GM23338 (cell line): ENCODE data around the gene RBCK1. TPM values are rescaled to one million over a fixed set of nuclear protein-coding genes. Genes with fewer than 3 reads are reported as not detected.

Experiments used
- ATAC-seq: fragments of 200-7000 bp; cut with Tn5 transposase; 3 replicates; pipeline ENCODE4 v1.9.1; 2020
- DNase-seq: peaks from one replicate; pipeline ENCODE4 v3.0.0-alpha.2; 2015; ENCODE audit warnings: low spot score
- H2AFZ ChIP-seq: fragments of 200-600 bp; sonication (generic); 2 replicates; pipeline ENCODE4 v1.8.0; 2016; ENCODE audit warnings: antibody characterized with exemption, mild to moderate bottlenecking, moderate library complexity
- H3F3A ChIP-seq: fragments of 200-600 bp; sonication (generic); replicated peaks from 2 replicates; pipeline ENCODE4 v1.8.0; 2017; ENCODE audit warnings: antibody characterized with exemption, mixed run types, low read depth
- H3K27ac ChIP-seq: fragments of 200-600 bp; sonication (generic); 2 replicates; pipeline ENCODE4 v1.6.1; 2016; ENCODE audit warnings: low read depth
- H3K27me3 ChIP-seq: fragments of 200-600 bp; sonication (generic); 2 replicates; pipeline ENCODE4 v1.8.0; 2016; ENCODE audit warnings: mild to moderate bottlenecking, mixed run types, moderate library complexity; ENCODE audit not compliant: insufficient read depth
- H3K36me3 ChIP-seq: fragments of 200-600 bp; sonication (generic); 2 replicates; pipeline ENCODE4 v1.8.0; 2016; ENCODE audit warnings: mild to moderate bottlenecking; ENCODE audit not compliant: insufficient read depth
- H3K4me1 ChIP-seq: fragments of 200-600 bp; sonication (generic); 2 replicates; pipeline ENCODE4 v1.8.0; 2016; ENCODE audit warnings: mild to moderate bottlenecking, moderate library complexity; ENCODE audit not compliant: insufficient read depth
- H3K4me2 ChIP-seq: fragments of 200-600 bp; sonication (generic); 2 replicates; pipeline ENCODE4 v1.7.1; 2017; ENCODE audit warnings: mixed run types
- H3K4me3 ChIP-seq: fragments of 200-600 bp; sonication (generic); 2 replicates; pipeline ENCODE4 v1.6.1; 2016; ENCODE audit warnings: mixed run types
- H3K79me2 ChIP-seq: fragments of 200-600 bp; sonication (generic); replicated peaks from 2 replicates; pipeline ENCODE4 v1.8.0; 2017; ENCODE audit warnings: mild to moderate bottlenecking; ENCODE audit not compliant: insufficient read depth
- H3K9me2 ChIP-seq: fragments of 200-600 bp; sonication (generic); 2 replicates; pipeline ENCODE4 v1.8.0; 2017; ENCODE audit not compliant: insufficient read depth
- H4K20me1 ChIP-seq: fragments of 200-600 bp; sonication (generic); replicated peaks from 2 replicates; pipeline ENCODE4 v1.8.0; 2017; ENCODE audit warnings: mild to moderate bottlenecking; ENCODE audit not compliant: insufficient read depth
- H3K27ac Mint-ChIP-seq: 2 replicates; pipeline ENCODE4 v1.8.0; 2020; ENCODE audit warnings: inconsistent platforms, mild to moderate bottlenecking, moderate library complexity, mixed read lengths
- H3K27me3 Mint-ChIP-seq: 3 replicates; pipeline ENCODE4 v1.8.0; 2022; ENCODE audit warnings: low read depth, mild to moderate bottlenecking, moderate library complexity, mixed read lengths, inconsistent platforms; ENCODE audit not compliant: insufficient read depth, poor library complexity
- H3K36me3 Mint-ChIP-seq: 3 replicates; pipeline ENCODE4 v1.8.0; 2021; ENCODE audit warnings: low read depth, mild to moderate bottlenecking, inconsistent platforms, moderate library complexity, mixed read lengths
- H3K4me1 Mint-ChIP-seq: 3 replicates; pipeline ENCODE4 v1.8.0; 2020; ENCODE audit warnings: mild to moderate bottlenecking, inconsistent platforms, mixed read lengths
- H3K4me3 Mint-ChIP-seq: 3 replicates; pipeline ENCODE4 v1.8.0; 2021; ENCODE audit warnings: moderate library complexity, mild to moderate bottlenecking, inconsistent platforms, mixed read lengths
- H3K9me3 Mint-ChIP-seq: 3 replicates; pipeline ENCODE4 v1.8.0; 2020; ENCODE audit warnings: moderate library complexity, mild to moderate bottlenecking, inconsistent platforms, mixed read lengths
- CREB1 ChIP-seq: fragments of 250-450 bp; sonication (Bioruptor Pico); IDR thresholded peaks from 2 replicates; pipeline ENCODE4 v1.5.0; 2020; ENCODE audit warnings: low read depth, mild to moderate bottlenecking, moderate library complexity
- ETS1 ChIP-seq: IDR thresholded peaks from 2 replicates; pipeline ENCODE4 v1.6.1; 2016; ENCODE audit warnings: antibody characterized with exemption
- EZH2 ChIP-seq: fragments of 200-600 bp; sonication (generic); IDR thresholded peaks from one replicate; pipeline ENCODE4 v1.8.0; 2017; ENCODE audit warnings: antibody characterized with exemption, mild to moderate bottlenecking, low read depth; ENCODE audit not compliant: unreplicated experiment
- EZH2phosphoT487 ChIP-seq: fragments of 200-600 bp; sonication (generic); IDR thresholded peaks from one replicate; pipeline ENCODE4 v1.8.1; 2018; ENCODE audit warnings: antibody characterized with exemption; ENCODE audit not compliant: unreplicated experiment
- JUNB ChIP-seq: IDR thresholded peaks from one replicate; pipeline ENCODE4 v1.6.1; 2016; ENCODE audit warnings: antibody characterized with exemption; ENCODE audit not compliant: unreplicated experiment
- NANOG ChIP-seq: IDR thresholded peaks from 2 replicates; pipeline ENCODE4 v1.6.1; 2016; ENCODE audit warnings: antibody characterized with exemption, borderline replicate concordance
- POLR2AphosphoS5 ChIP-seq: IDR thresholded peaks from 2 replicates; pipeline ENCODE4 v1.6.1; 2016; ENCODE audit warnings: antibody characterized with exemption, low read depth
- REST ChIP-seq: IDR thresholded peaks from one replicate; pipeline ENCODE4 v1.6.1; 2018; ENCODE audit warnings: antibody characterized with exemption; ENCODE audit not compliant: unreplicated experiment
- STAT1 ChIP-seq: IDR thresholded peaks from one replicate; pipeline ENCODE4 v1.6.1; 2016; ENCODE audit warnings: antibody characterized with exemption; ENCODE audit not compliant: unreplicated experiment
- ZNF114 ChIP-seq: fragments of 250-450 bp; sonication (Bioruptor Pico); IDR thresholded peaks from 2 replicates; pipeline ENCODE4 v1.5.0; 2020; ENCODE audit warnings: mild to moderate bottlenecking, moderate library complexity
- ZNF331 ChIP-seq: fragments of 250-450 bp; sonication (Bioruptor Pico); IDR thresholded peaks from 2 replicates; pipeline ENCODE4 v1.5.0; 2020; ENCODE audit warnings: low read depth, mild to moderate bottlenecking, moderate library complexity
- polyA plus RNA-seq: library from polyadenylated mRNA; unstranded; fragments of >200 nt; fragmentation: Nextera tagmentation; extraction: Ambion mirVana; gene quantifications from 2 replicates; pipeline ENCODE4 v1.2.1, GENCODE V29; 2016
- total RNA-seq: library from RNA; depleted of rRNA; stranded (reverse); fragments of >200 nt; shearing (Covaris generic); gene quantifications from 2 replicates; pipeline ENCODE4 v1.2.3, GENCODE V29; 2014
- TF ChIP-seq, protein P1 (sequence below): fragments of 250-450 bp; sonication (Bioruptor Pico); IDR thresholded peaks from 2 replicates; pipeline ENCODE4 v1.5.0; 2020; ENCODE audit warnings: mild to moderate bottlenecking, moderate library complexity
- TF ChIP-seq, protein P2 (sequence below), 2 experiments: fragments of 200-600 bp in 1 of 2; sonication (generic) in 1 of 2; conservative IDR thresholded peaks; 2 replicates each; pipeline versions ENCODE4 v1.5.1 to v1.6.1; 2016 to 2017; ENCODE audit warnings: antibody characterized with exemption in 2 of 2, low read depth in 2 of 2, mild to moderate bottlenecking in 2 of 2, moderate library complexity in 1 of 2

Gene RBCK1
- total and polyA plus RNA-seq, 2 experiments from 2014 or later: 52.6 to 56.8 TPM

- Mint-ChIP-seq H3K4me3 (no peak overlapping the region), H3K4me1 (peaks cover 8% of the 10 kb centered on the region), H3K27me3 (peaks cover 7% of the 10 kb centered on the region), H3K36me3 (peaks cover 54% of the 10 kb centered on the region), H3K27ac (no peak overlapping the region), H3K9me3 (no peaks in the 10 kb centered on the region)
- H4K20me1 ChIP-seq: peaks cover 25% of the 10 kb centered on the region
- H3K36me3 ChIP-seq: peaks cover 24% of the 10 kb centered on the region; the same call in 1 of the 2 replicates
- H3K27me3 ChIP-seq: no peaks in the 10 kb centered on the region
- H3K4me1 ChIP-seq: 0 out of 2 replicates have a peak, but pooled peaks cover 6% of the 10 kb centered on the region
- no peak overlapping the region for H3K4me2 ChIP-seq
- ATAC-seq (no peak), DNase-seq (no peak)
- no peak overlapping the region for H2AFZ ChIP-seq
- no peak for TF ChIP-seq NANOG
- no peak for TF ChIP-seq POLR2AphosphoS5
- TF ChIP-seq EZH2: no peak
- TF ChIP-seq, protein P1, sequence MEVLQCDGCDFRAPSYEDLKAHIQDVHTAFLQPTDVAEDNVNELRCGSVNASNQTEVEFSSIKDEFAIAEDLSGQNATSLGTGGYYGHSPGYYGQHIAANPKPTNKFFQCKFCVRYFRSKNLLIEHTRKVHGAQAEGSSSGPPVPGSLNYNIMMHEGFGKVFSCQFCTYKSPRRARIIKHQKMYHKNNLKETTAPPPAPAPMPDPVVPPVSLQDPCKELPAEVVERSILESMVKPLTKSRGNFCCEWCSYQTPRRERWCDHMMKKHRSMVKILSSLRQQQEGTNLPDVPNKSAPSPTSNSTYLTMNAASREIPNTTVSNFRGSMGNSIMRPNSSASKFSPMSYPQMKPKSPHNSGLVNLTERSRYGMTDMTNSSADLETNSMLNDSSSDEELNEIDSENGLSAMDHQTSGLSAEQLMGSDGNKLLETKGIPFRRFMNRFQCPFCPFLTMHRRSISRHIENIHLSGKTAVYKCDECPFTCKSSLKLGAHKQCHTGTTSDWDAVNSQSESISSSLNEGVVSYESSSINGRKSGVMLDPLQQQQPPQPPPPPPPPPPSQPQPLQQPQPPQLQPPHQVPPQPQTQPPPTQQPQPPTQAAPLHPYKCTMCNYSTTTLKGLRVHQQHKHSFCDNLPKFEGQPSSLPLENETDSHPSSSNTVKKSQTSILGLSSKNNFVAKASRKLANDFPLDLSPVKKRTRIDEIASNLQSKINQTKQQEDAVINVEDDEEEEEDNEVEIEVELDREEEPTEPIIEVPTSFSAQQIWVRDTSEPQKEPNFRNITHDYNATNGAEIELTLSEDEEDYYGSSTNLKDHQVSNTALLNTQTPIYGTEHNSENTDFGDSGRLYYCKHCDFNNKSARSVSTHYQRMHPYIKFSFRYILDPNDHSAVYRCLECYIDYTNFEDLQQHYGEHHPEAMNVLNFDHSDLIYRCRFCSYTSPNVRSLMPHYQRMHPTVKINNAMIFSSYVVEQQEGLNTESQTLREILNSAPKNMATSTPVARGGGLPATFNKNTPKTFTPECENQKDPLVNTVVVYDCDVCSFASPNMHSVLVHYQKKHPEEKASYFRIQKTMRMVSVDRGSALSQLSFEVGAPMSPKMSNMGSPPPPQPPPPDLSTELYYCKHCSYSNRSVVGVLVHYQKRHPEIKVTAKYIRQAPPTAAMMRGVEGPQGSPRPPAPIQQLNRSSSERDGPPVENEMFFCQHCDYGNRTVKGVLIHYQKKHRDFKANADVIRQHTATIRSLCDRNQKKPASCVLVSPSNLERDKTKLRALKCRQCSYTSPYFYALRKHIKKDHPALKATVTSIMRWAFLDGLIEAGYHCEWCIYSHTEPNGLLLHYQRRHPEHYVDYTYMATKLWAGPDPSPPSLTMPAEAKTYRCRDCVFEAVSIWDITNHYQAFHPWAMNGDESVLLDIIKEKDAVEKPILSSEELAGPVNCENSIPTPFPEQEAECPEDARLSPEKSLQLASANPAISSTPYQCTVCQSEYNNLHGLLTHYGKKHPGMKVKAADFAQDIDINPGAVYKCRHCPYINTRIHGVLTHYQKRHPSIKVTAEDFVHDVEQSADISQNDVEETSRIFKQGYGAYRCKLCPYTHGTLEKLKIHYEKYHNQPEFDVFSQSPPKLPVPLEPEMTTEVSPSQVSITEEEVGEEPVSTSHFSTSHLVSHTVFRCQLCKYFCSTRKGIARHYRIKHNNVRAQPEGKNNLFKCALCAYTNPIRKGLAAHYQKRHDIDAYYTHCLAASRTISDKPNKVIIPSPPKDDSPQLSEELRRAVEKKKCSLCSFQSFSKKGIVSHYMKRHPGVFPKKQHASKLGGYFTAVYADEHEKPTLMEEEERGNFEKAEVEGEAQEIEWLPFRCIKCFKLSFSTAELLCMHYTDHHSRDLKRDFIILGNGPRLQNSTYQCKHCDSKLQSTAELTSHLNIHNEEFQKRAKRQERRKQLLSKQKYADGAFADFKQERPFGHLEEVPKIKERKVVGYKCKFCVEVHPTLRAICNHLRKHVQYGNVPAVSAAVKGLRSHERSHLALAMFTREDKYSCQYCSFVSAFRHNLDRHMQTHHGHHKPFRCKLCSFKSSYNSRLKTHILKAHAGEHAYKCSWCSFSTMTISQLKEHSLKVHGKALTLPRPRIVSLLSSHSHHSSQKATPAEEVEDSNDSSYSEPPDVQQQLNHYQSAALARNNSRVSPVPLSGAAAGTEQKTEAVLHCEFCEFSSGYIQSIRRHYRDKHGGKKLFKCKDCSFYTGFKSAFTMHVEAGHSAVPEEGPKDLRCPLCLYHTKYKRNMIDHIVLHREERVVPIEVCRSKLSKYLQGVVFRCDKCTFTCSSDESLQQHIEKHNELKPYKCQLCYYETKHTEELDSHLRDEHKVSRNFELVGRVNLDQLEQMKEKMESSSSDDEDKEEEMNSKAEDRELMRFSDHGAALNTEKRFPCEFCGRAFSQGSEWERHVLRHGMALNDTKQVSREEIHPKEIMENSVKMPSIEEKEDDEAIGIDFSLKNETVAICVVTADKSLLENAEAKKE: no peak
- TF ChIP-seq EZH2phosphoT487: no peak
- no peak for TF ChIP-seq STAT1
- no peak for TF ChIP-seq REST
- no peak for TF ChIP-seq CREB1
- TF ChIP-seq, protein P2, sequence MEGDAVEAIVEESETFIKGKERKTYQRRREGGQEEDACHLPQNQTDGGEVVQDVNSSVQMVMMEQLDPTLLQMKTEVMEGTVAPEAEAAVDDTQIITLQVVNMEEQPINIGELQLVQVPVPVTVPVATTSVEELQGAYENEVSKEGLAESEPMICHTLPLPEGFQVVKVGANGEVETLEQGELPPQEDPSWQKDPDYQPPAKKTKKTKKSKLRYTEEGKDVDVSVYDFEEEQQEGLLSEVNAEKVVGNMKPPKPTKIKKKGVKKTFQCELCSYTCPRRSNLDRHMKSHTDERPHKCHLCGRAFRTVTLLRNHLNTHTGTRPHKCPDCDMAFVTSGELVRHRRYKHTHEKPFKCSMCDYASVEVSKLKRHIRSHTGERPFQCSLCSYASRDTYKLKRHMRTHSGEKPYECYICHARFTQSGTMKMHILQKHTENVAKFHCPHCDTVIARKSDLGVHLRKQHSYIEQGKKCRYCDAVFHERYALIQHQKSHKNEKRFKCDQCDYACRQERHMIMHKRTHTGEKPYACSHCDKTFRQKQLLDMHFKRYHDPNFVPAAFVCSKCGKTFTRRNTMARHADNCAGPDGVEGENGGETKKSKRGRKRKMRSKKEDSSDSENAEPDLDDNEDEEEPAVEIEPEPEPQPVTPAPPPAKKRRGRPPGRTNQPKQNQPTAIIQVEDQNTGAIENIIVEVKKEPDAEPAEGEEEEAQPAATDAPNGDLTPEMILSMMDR (conservative IDR thresholded peaks at IDR 0.05; ENCODE audit: low read depth in 2 of 2): no peak
- no peak for TF ChIP-seq ZNF114 (CRISPR knock-in tag)
- TF ChIP-seq ZNF331 (CRISPR knock-in tag): no peak
- TF ChIP-seq ETS1: no peak
- TF ChIP-seq JUNB: no peak
- peaks cover 15% of the 10 kb centered on the region for H3K79me2 ChIP-seq
- H3K4me3 ChIP-seq: no peak overlapping the region
- H3K9me2 ChIP-seq: no peaks in the 10 kb centered on the region
- no peaks in the 10 kb centered on the region for H3F3A ChIP-seq
- no peak overlapping the region for H3K27ac ChIP-seq
These were observed 36.0 kb downstream of the RBCK1 start for GRCh38 chr20:444117-444516.
